Ectodermal cell (in vitro differentiated cells): ENCODE data around the gene METTL25.

Experiments
- H3K27ac ChIP-seq: 2 replicates; pipeline ENCODE4 v1.7.0; 2013; ENCODE audit warnings: mild to moderate bottlenecking, low read depth, low read length; ENCODE audit not compliant: insufficient read depth, poor library complexity, severe bottlenecking
- H3K27me3 ChIP-seq: 2 replicates; pipeline ENCODE4 v1.7.0; 2013; ENCODE audit warnings: mild to moderate bottlenecking, low read length; ENCODE audit not compliant: insufficient read depth, control insufficient read depth, poor library complexity, severe bottlenecking
- H3K36me3 ChIP-seq: one replicate; pipeline ENCODE4 v1.7.0; 2013; ENCODE audit warnings: low read length; ENCODE audit not compliant: control insufficient read depth, insufficient read depth
- H3K4me1 ChIP-seq: one replicate; pipeline ENCODE4 v1.7.0; 2013; ENCODE audit warnings: low read length; ENCODE audit not compliant: control insufficient read depth, insufficient read depth
- H3K4me3 ChIP-seq: 2 replicates; pipeline ENCODE4 v1.7.0; 2013; ENCODE audit warnings: low read depth, low read length, control low read depth; ENCODE audit not compliant: insufficient read depth
- H3K9me3 ChIP-seq: 2 replicates; pipeline ENCODE4 v1.7.0; 2013; ENCODE audit warnings: mild to moderate bottlenecking, low read length, moderate library complexity; ENCODE audit not compliant: control insufficient read depth
- WGBS, 2 experiments: methylation state at CpG; one replicate each; pipeline ENCODE4 v1.1.7; 2013; ENCODE audit warnings: missing lambda C conversion rate in 2 of 2; 5-methylcytosine and 5-hydroxymethylcytosine counted together

METTL25 gene

GRCh38 chr12:82426586-82426985 lies 68.3 kb downstream of the METTL25 start:
- Histone ChIP-seq H3K27me3 (no peaks in the 10 kb centered on the region), H3K36me3 (no peaks in the 10 kb centered on the region), H3K4me1 (no peaks in the 10 kb centered on the region), H3K27ac (no peak overlapping the region), H3K4me3 (no peak overlapping the region), H3K9me3 (no peaks in the 10 kb centered on the region)
- 90 to 91% methylated on average over 2 of the region's 2 CpGs for WGBS, 2 experiments

DNA sequence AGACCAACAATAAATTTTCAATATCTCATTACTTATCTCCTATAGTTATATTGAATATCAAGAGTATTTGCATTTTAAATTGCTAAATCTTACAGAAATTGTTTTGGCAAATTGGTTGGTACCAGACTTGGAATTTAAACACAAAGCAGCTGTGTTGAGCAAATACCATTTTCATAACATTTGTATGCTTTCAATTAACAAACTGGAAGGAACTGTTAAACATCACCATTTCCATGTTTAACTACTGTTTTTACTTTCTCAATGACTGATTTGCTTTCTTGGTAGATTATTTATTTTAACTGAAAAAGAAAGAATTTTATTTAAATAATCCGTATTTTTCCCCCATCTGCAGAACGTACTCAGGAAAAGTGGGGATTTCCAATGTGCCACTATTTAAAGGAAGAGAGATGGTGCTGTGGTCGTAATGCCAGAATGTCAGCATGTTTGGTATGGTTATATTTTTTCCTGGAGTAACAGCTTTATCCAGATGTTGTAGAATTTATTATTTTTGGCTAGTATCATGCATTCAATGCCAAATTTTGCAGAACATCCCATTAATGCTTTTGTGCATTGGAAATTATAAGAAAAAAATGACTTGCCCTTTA lies 72.3 kb downstream of the METTL25 start:
- no peaks in the 10 kb centered on the region for H3K36me3 ChIP-seq
- H3K27me3 ChIP-seq = no peaks in the 10 kb centered on the region
- no peaks in the 10 kb centered on the region for H3K9me3 ChIP-seq
- no peak overlapping the region for H3K4me3 ChIP-seq
- WGBS, 2 experiments = 89 to 93% methylated on average over 3 of the region's 3 CpGs
- H3K4me1 ChIP-seq = no peaks in the 10 kb centered on the region
- no peak overlapping the region for H3K27ac ChIP-seq

GRCh38 chr12:82434392-82434911 lies 76.1 kb downstream of the METTL25 start:
- Histone ChIP-seq H3K4me1 (no peaks in the 10 kb centered on the region), H3K36me3 (no peaks in the 10 kb centered on the region), H3K27ac (no peak overlapping the region), H3K9me3 (no peaks in the 10 kb centered on the region), H3K27me3 (no peaks in the 10 kb centered on the region), H3K4me3 (no peak overlapping the region)
- WGBS, 2 experiments = 82 to 100% methylated on average over 1 to 2 of the region's 2 CpGs

- no peaks in the 10 kb centered on the region for H3K4me1 ChIP-seq
- no peaks in the 10 kb centered on the region for H3K27me3 ChIP-seq
- no peak overlapping the region for H3K4me3 ChIP-seq
- H3K9me3 ChIP-seq = no peaks in the 10 kb centered on the region
- WGBS, 2 experiments = 100% methylated on average over 1 of the region's 1 CpG; no CpG with 5 or more reads in 1 of the 2 experiments
- H3K36me3 ChIP-seq = no peaks in the 10 kb centered on the region
- H3K27ac ChIP-seq = no peak overlapping the region
These were observed 78.0 kb downstream of the METTL25 start for GRCh38 chr12:82436354-82436753.

DNA sequence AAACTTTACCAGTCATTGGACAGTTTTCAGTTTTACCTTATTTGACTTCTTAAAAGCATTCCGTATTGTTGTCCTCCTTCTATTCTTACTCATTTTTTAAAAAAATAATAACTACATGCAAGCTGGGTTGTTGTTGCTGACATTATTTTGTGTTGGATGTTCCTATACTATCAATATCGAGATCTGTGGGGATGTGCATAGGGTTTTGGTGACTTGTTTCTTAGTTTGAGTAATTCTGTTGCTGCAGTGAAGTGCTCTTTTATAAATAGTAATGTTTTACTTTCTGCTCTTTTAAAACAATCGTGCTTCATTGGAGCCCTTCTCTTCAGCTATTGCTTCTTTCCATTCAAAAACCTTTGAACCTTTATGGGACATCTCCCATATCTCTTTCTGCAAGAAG lies 79.4 kb downstream of the METTL25 start:
- Histone ChIP-seq H3K4me1 (no peaks in the 10 kb centered on the region), H3K27me3 (no peaks in the 10 kb centered on the region), H3K9me3 (no peaks in the 10 kb centered on the region), H3K27ac (no peak overlapping the region), H3K36me3 (peaks cover 3% of the 10 kb centered on the region), H3K4me3 (no peak overlapping the region)
- 95 to 96% methylated on average over 2 to 3 of the region's 3 CpGs for WGBS, 2 experiments

- Histone ChIP-seq H3K27ac (no peak overlapping the region), H3K36me3 (peaks cover 3% of the 10 kb centered on the region), H3K9me3 (no peaks in the 10 kb centered on the region), H3K4me1 (no peaks in the 10 kb centered on the region), H3K27me3 (no peaks in the 10 kb centered on the region), H3K4me3 (no peak overlapping the region)
- 93 to 97% methylated on average over 3 of the region's 4 CpGs for WGBS, 2 experiments
These were observed 80.0 kb downstream of the METTL25 start for GRCh38 chr12:82438356-82438755.

DNA sequence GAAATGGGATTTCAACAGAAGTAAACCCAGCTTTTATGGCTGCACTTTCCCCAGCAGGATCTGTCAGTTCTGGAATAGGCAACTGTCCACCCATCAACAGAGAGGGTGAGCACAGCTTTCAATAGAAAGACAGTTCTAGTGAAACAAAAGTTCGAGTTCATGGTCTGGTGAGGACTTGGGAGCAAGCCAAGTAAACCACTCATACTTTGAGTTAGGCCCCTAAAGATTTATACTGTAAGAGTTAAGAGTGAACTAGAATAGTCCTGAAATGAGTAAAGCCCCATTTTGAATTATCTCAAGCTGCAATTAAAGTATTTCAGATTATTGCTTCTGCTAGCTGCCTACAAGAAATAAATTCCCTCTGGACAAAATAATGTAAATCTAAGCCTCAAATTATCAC lies 82.6 kb downstream of the METTL25 start:
- H3K27ac ChIP-seq = no peak overlapping the region
- no peaks in the 10 kb centered on the region for H3K4me1 ChIP-seq
- H3K4me3 ChIP-seq = no peak overlapping the region
- 90 to 100% methylated on average over 1 of the region's 1 CpG for WGBS, 2 experiments
- H3K36me3 ChIP-seq = peaks cover 3% of the 10 kb centered on the region
- H3K9me3 ChIP-seq = no peaks in the 10 kb centered on the region
- H3K27me3 ChIP-seq = no peaks in the 10 kb centered on the region

GRCh38 chr12:82448911-82449578 lies 90.7 kb downstream of the METTL25 start:
- Histone ChIP-seq H3K36me3 (no peaks in the 10 kb centered on the region), H3K27me3 (no peaks in the 10 kb centered on the region), H3K27ac (no peak overlapping the region), H3K4me1 (no peaks in the 10 kb centered on the region), H3K9me3 (no peaks in the 10 kb centered on the region), H3K4me3 (no peak overlapping the region)
- 88 to 94% methylated on average over 2 of the region's 2 CpGs for WGBS, 2 experiments

GRCh38 chr12:82456633-82457032 lies 98.3 kb downstream of the METTL25 start:
- Histone ChIP-seq H3K9me3 (no peaks in the 10 kb centered on the region), H3K4me3 (no peak overlapping the region), H3K27me3 (no peaks in the 10 kb centered on the region), H3K36me3 (no peaks in the 10 kb centered on the region), H3K27ac (no peak overlapping the region), H3K4me1 (no peaks in the 10 kb centered on the region)
- 95% methylated on average over 2 of the region's 2 CpGs; no CpG with 5 or more reads in 1 of the 2 experiments for WGBS, 2 experiments

- Histone ChIP-seq H3K27me3 (no peaks in the 10 kb centered on the region), H3K36me3 (no peaks in the 10 kb centered on the region), H3K27ac (no peak overlapping the region), H3K4me3 (no peak overlapping the region), H3K9me3 (no peaks in the 10 kb centered on the region), H3K4me1 (no peaks in the 10 kb centered on the region)
- WGBS, 2 experiments = 100% methylated on average over 1 of the region's 1 CpG; no CpG with 5 or more reads in 1 of the 2 experiments
These were observed 99.8 kb downstream of the METTL25 start for GRCh38 chr12:82458101-82458500.
